MM.1S (cell line): ENCODE measurements around the gene LPA.
"Not testable (repeated sequence)": the region's sequence is repeated elsewhere in the genome, so short reads cannot be mapped to it uniquely, and the experiment has no call there.

Experiments used
- DNase-seq: peaks from one replicate; pipeline ENCODE4 v3.0.0-alpha.2; 2015
- H2AFZ ChIP-seq: fragments of 300-600 bp; sonication (generic); 2 replicates; pipeline ENCODE4 v1.6.0; 2016; ENCODE audit warnings: antibody characterized with exemption, low read length
- H3F3A ChIP-seq: fragments of 300-600 bp; sonication (generic); 2 replicates; pipeline ENCODE4 v1.6.1; 2016; ENCODE audit warnings: mild to moderate bottlenecking, antibody characterized with exemption, low read length, moderate library complexity, mixed read lengths; ENCODE audit not compliant: insufficient read depth
- H3K27ac ChIP-seq: fragments of 300-600 bp; sonication (generic); 2 replicates; pipeline ENCODE4 v1.5.1; 2016; ENCODE audit warnings: mild to moderate bottlenecking, low read length
- H3K27me3 ChIP-seq: fragments of 300-600 bp; sonication (generic); replicated peaks from 2 replicates; pipeline ENCODE4 v1.6.0; 2016; ENCODE audit warnings: low read length; ENCODE audit not compliant: insufficient read depth
- H3K36me3 ChIP-seq: fragments of 300-600 bp; sonication (generic); replicated peaks from 2 replicates; pipeline ENCODE4 v1.6.1; 2016; ENCODE audit warnings: mild to moderate bottlenecking, low read length, mixed read lengths; ENCODE audit not compliant: insufficient read depth
- H3K4me1 ChIP-seq: fragments of 300-600 bp; sonication (generic); 2 replicates; pipeline ENCODE4 v1.6.1; 2016; ENCODE audit warnings: low read length, mixed read lengths
- H3K4me2 ChIP-seq: fragments of 300-600 bp; sonication (generic); 2 replicates; pipeline ENCODE4 v1.6.0; 2016; ENCODE audit warnings: low read depth, low read length
- H3K4me3 ChIP-seq: fragments of 300-600 bp; sonication (generic); 2 replicates; pipeline ENCODE4 v1.5.1; 2016; ENCODE audit warnings: low read length, mixed read lengths
- H3K79me2 ChIP-seq: fragments of 300-600 bp; sonication (generic); 2 replicates; pipeline ENCODE4 v1.6.1; 2016; ENCODE audit warnings: mixed run types, low read length, mixed read lengths
- H3K9ac ChIP-seq: fragments of 300-600 bp; sonication (generic); 2 replicates; pipeline ENCODE4 v1.6.1; 2016; ENCODE audit warnings: low read length, mixed read lengths
- H3K9me2 ChIP-seq: fragments of 300-600 bp; sonication (generic); replicated peaks from 2 replicates; pipeline ENCODE4 v1.6.1; 2016; ENCODE audit warnings: mild to moderate bottlenecking, low read length, mixed read lengths; ENCODE audit not compliant: insufficient read depth
- H3K9me3 ChIP-seq: fragments of 300-600 bp; sonication (generic); replicated peaks from 2 replicates; pipeline ENCODE4 v1.6.1; 2016; ENCODE audit warnings: mild to moderate bottlenecking, low read length, mixed read lengths; ENCODE audit not compliant: insufficient read depth
- H4K20me1 ChIP-seq: fragments of 300-600 bp; sonication (generic); 2 replicates; pipeline ENCODE4 v1.6.1; 2016; ENCODE audit warnings: mild to moderate bottlenecking, low read length, moderate library complexity, mixed read lengths; ENCODE audit not compliant: insufficient read depth
- EZH2 ChIP-seq: fragments of 300-600 bp; sonication (generic); optimal IDR thresholded peaks from 2 replicates; pipeline ENCODE3; 2017; ENCODE audit warnings: low read depth, mild to moderate bottlenecking, antibody characterized with exemption, low read length, mixed read lengths
- EZH2phosphoT487 ChIP-seq: fragments of 300-600 bp; sonication (generic); IDR thresholded peaks from 2 replicates; pipeline ENCODE4 v1.6.1; 2018; ENCODE audit warnings: antibody characterized with exemption, low read length
- TF ChIP-seq, protein P1 (sequence below): fragments of 300-600 bp; sonication (generic); IDR thresholded peaks from 2 replicates; pipeline ENCODE4 v1.5.1; 2016; ENCODE audit warnings: antibody characterized with exemption, low read length, mixed read lengths

LPA gene

DNA sequence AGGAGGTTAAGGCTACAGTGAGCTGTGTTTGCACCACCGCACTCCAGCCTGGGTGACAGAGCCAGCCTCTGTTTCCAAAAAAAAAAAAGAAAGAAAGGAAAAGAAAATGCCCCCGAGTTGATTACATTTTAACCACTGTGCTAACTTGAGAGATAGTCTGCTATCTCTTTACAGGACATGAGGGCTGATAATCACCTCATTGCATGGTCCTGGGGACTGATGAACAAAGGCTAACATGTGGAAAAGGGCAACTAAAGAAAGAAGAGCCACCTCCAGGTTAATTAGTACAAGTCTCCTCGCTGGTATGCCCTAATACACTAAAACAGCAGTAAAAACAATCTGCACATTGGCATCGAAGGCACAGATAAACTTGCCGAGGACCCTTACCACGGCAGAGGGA lies 33.8 kb upstream of the LPA start:
- Histone ChIP-seq H3K9ac (no peak overlapping the region), H4K20me1 (no peaks in the 10 kb centered on the region), H3K27ac (no peak overlapping the region), H3F3A (no peaks in the 10 kb centered on the region), H3K4me3 (no peak overlapping the region), H3K4me2 (no peak overlapping the region), H3K36me3 (no peaks in the 10 kb centered on the region), H3K4me1 (no peaks in the 10 kb centered on the region), H3K9me2 (no peaks in the 10 kb centered on the region), H2AFZ (no peak overlapping the region), H3K27me3 (no peaks in the 10 kb centered on the region), H3K9me3 (no peaks in the 10 kb centered on the region), H3K79me2 (no peaks in the 10 kb centered on the region)
- TF ChIP-seq EZH2phosphoT487 (no peak), EZH2 (no peak)
- TF ChIP-seq, protein P1, sequence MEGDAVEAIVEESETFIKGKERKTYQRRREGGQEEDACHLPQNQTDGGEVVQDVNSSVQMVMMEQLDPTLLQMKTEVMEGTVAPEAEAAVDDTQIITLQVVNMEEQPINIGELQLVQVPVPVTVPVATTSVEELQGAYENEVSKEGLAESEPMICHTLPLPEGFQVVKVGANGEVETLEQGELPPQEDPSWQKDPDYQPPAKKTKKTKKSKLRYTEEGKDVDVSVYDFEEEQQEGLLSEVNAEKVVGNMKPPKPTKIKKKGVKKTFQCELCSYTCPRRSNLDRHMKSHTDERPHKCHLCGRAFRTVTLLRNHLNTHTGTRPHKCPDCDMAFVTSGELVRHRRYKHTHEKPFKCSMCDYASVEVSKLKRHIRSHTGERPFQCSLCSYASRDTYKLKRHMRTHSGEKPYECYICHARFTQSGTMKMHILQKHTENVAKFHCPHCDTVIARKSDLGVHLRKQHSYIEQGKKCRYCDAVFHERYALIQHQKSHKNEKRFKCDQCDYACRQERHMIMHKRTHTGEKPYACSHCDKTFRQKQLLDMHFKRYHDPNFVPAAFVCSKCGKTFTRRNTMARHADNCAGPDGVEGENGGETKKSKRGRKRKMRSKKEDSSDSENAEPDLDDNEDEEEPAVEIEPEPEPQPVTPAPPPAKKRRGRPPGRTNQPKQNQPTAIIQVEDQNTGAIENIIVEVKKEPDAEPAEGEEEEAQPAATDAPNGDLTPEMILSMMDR: no peak
- DNase-seq: no peak

DNA sequence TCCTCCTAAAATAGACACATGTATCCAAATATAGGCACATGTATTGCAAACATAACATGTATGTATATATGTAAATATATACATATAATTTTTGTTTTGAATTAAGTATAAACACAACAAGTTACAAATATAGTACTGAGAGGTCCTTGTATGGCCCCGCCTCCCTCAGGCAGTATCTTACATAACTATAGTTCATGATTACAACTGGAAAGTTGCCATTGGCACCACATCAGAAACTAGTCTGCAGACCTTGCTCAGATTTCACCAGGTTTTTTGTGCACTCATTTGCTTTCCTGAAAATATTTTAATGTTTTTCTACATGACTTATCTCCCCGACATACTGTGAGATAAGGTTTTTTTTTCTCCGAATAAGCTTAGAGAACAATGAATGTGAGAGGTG lies 32.8 kb upstream of the LPA start:
- not testable (repeated sequence) for H3K9me2 ChIP-seq, H3K27me3 ChIP-seq, H2AFZ ChIP-seq, H3K4me1 ChIP-seq, H3K36me3 ChIP-seq, H3K79me2 ChIP-seq, H3K4me2 ChIP-seq, H3K4me3 ChIP-seq, H3K9me3 ChIP-seq, H3K9ac ChIP-seq, H3K27ac ChIP-seq, DNase-seq, H3F3A ChIP-seq, H4K20me1 ChIP-seq

DNA sequence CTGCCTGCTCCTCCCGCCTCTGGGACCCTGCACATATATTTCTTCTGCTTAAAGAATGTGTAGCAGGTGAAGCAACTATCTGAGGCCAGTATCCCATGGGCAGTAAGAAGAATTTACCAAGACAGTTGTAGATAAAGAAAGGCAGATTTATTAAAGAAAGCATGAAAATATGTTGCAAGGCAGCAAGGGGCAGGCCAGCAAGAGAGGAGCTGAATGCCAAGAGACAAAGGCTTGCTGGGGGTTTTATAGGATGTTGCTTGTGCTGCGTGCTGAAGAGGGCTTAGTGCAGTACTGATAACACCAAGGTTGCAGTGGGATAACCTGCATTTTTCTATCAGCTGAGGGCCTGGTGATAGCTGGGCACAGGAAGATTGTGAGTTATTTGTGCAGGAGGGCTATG lies 31.5 kb upstream of the LPA start:
- DNase-seq, H3F3A ChIP-seq, H3K36me3 ChIP-seq, H3K9me2 ChIP-seq, H3K9ac ChIP-seq, H3K27ac ChIP-seq, H4K20me1 ChIP-seq, H3K79me2 ChIP-seq, H3K9me3 ChIP-seq, H3K4me3 ChIP-seq, H3K27me3 ChIP-seq, H2AFZ ChIP-seq, H3K4me1 ChIP-seq, H3K4me2 ChIP-seq: not testable (repeated sequence)

- not testable (repeated sequence) for H3K79me2 ChIP-seq, H3K9ac ChIP-seq, H3K9me3 ChIP-seq, H3K36me3 ChIP-seq, H3F3A ChIP-seq, H3K27ac ChIP-seq, H3K9me2 ChIP-seq, H2AFZ ChIP-seq, H3K4me2 ChIP-seq, DNase-seq, H3K4me1 ChIP-seq, H3K4me3 ChIP-seq, H4K20me1 ChIP-seq, H3K27me3 ChIP-seq
Observed at GRCh38 chr6:160695025-160695424, 30.9 kb upstream of the LPA start.

GRCh38 chr6:160692369-160692959 lies 28.4 kb upstream of the LPA start:
- no peaks in the 10 kb centered on the region for H3K79me2 ChIP-seq
- H3K9me3 ChIP-seq: no peaks in the 10 kb centered on the region
- H3K27ac ChIP-seq: no peak overlapping the region
- TF ChIP-seq, protein P1: no peak
- no peak for TF ChIP-seq EZH2
- no peak for TF ChIP-seq EZH2phosphoT487
- H2AFZ ChIP-seq: no peak overlapping the region
- no peaks in the 10 kb centered on the region for H4K20me1 ChIP-seq
- H3K4me2 ChIP-seq: no peak overlapping the region
- H3K9me2 ChIP-seq: no peaks in the 10 kb centered on the region
- no peak overlapping the region for H3K4me3 ChIP-seq
- no peak for DNase-seq
- H3K36me3 ChIP-seq: no peaks in the 10 kb centered on the region
- no peaks in the 10 kb centered on the region for H3K4me1 ChIP-seq
- H3K27me3 ChIP-seq: no peaks in the 10 kb centered on the region
- H3K9ac ChIP-seq: no peak overlapping the region
- no peaks in the 10 kb centered on the region for H3F3A ChIP-seq
